ENCODE data around the gene GP1BB. TPM values are rescaled to one million over a fixed set of nuclear protein-coding genes. Genes with fewer than 3 reads are reported as not detected.
"Not testable (repeated sequence)": the region's sequence is repeated elsewhere in the genome, so short reads cannot be mapped to it uniquely, and the experiment has no call there.

GP1BB gene
- total RNA-seq, 2 donors from 2014 or later, result 0.48 to 0.62 TPM

GRCh38 chr22:19694696-19695095 lies 28.6 kb upstream of the GP1BB start:
- Mint-ChIP-seq H3K27ac (no peak overlapping the region), H3K27me3 (ENCODE audit: insufficient read depth) (peaks cover 1% of the 10 kb centered on the region), H3K4me3 (no peak overlapping the region), H3K9me3 (no peaks in the 10 kb centered on the region), H3K36me3 (ENCODE audit: low read depth) (no peaks in the 10 kb centered on the region), H3K4me1 (peaks cover 6% of the 10 kb centered on the region)
- Histone ChIP-seq H3K4me1 (ENCODE audit: control insufficient read depth, insufficient read depth, low read length) (no peaks in the 10 kb centered on the region), H3K9me3 (ENCODE audit: control insufficient read depth, low read length) (no peaks in the 10 kb centered on the region), H3K27me3 (ENCODE audit: control insufficient read depth, insufficient read depth, low read length, poor library complexity, severe bottlenecking) (no peaks in the 10 kb centered on the region), H3K9ac (ENCODE audit: extremely low read depth, low read length, poor library complexity, severe bottlenecking) (no peak overlapping the region), H3K4me3 (ENCODE audit: low read length) (no peak overlapping the region), H3K36me3 (ENCODE audit: control insufficient read depth, insufficient read depth, low read length) (no peaks in the 10 kb centered on the region), H3K27ac (ENCODE audit: low read depth, low read length) (no peak overlapping the region)
- WGBS, 2 experiments (ENCODE audit: insufficient coverage in 1 of 2, insufficient read length in 1 of 2), result 79 to 86% methylated on average over 12 to 13 of the region's 13 CpGs
- peak; percentile 41 for DNase-seq
- TF ChIP-seq CTCF (conservative IDR thresholded peaks at IDR 0.05), result no peak

GRCh38 chr22:19696504-19697276 lies 26.6 kb upstream of the GP1BB start:
- peaks cover 3% of the 10 kb centered on the region for H3K4me1 Mint-ChIP-seq
- no peak overlapping the region for H3K4me3 Mint-ChIP-seq
- no peaks in the 10 kb centered on the region for H3K27me3 ChIP-seq (ENCODE audit: control insufficient read depth, insufficient read depth, low read length, poor library complexity, severe bottlenecking)
- H3K27ac Mint-ChIP-seq, result no peak overlapping the region
- no peaks in the 10 kb centered on the region for H3K36me3 ChIP-seq (ENCODE audit: control insufficient read depth, insufficient read depth, low read length)
- no peaks in the 10 kb centered on the region for H3K9me3 ChIP-seq (ENCODE audit: control insufficient read depth, low read length)
- H3K27me3 Mint-ChIP-seq (ENCODE audit: insufficient read depth), result peaks cover 1% of the 10 kb centered on the region
- TF ChIP-seq CTCF (conservative IDR thresholded peaks at IDR 0.05), result no peak
- H3K9ac ChIP-seq (ENCODE audit: extremely low read depth, low read length, poor library complexity, severe bottlenecking), result no peak overlapping the region
- H3K36me3 Mint-ChIP-seq (ENCODE audit: low read depth), result no peaks in the 10 kb centered on the region
- H3K27ac ChIP-seq (ENCODE audit: low read depth, low read length), result no peak overlapping the region
- WGBS, 2 experiments (ENCODE audit: insufficient coverage in 1 of 2, insufficient read length in 1 of 2), result 80 to 85% methylated on average over 2 of the region's 2 CpGs
- H3K9me3 Mint-ChIP-seq, result no peaks in the 10 kb centered on the region
- no peak overlapping the region for H3K4me3 ChIP-seq (ENCODE audit: low read length)
- DNase-seq, result peak; percentile 23
- H3K4me1 ChIP-seq (ENCODE audit: control insufficient read depth, insufficient read depth, low read length), result no peaks in the 10 kb centered on the region

- not testable (repeated sequence) for H3K27me3 Mint-ChIP-seq (ENCODE audit: insufficient read depth); H3K4me3 Mint-ChIP-seq; DNase-seq
Measured at GRCh38 chr22:19697871-19698270, 25.5 kb upstream of the GP1BB start.

More at GRCh38 chr22:19697871-19698270, 25.5 kb upstream of the GP1BB start:
- WGBS, 2 experiments (ENCODE audit: insufficient coverage in 1 of 2, insufficient read length in 1 of 2), result 92 to 100% methylated on average over 1 of the region's 1 CpG
- not testable (repeated sequence) for H3K9ac ChIP-seq (ENCODE audit: extremely low read depth, low read length, poor library complexity, severe bottlenecking); H3K9me3 Mint-ChIP-seq; H3K27ac ChIP-seq (ENCODE audit: low read depth, low read length); H3K36me3 Mint-ChIP-seq (ENCODE audit: low read depth); H3K36me3 ChIP-seq (ENCODE audit: control insufficient read depth, insufficient read depth, low read length); H3K4me1 Mint-ChIP-seq; H3K9me3 ChIP-seq (ENCODE audit: control insufficient read depth, low read length); H3K27ac Mint-ChIP-seq; H3K27me3 ChIP-seq (ENCODE audit: control insufficient read depth, insufficient read depth, low read length, poor library complexity, severe bottlenecking); H3K4me3 ChIP-seq (ENCODE audit: low read length); H3K4me1 ChIP-seq (ENCODE audit: control insufficient read depth, insufficient read depth, low read length)
